ENCODE results near the gene DLST. TPM values are rescaled to one million over a fixed set of nuclear protein-coding genes. Genes with fewer than 3 reads are reported as not detected.

Gene DLST
- total and polyA plus RNA-seq, 4 donors = 34.7 to 80.3 (median 72.7) TPM

GRCh38 chr14:74841230-74842207 lies 40.2 kb upstream of the DLST start:
- no peak for DNase-seq
- no peaks in the 10 kb centered on the region for H3K9me3 ChIP-seq (ENCODE audit: control insufficient read depth, low read length)
- WGBS, 2 donors = 90% methylated on average over 4 of the region's 4 CpGs
- no peaks in the 10 kb centered on the region for H3K4me1 ChIP-seq (ENCODE audit: control insufficient read depth in 1 of 2, insufficient read depth in 2 of 2, low read length in 2 of 2)
- H3K36me3 ChIP-seq (ENCODE audit: control insufficient read depth in 1 of 2, insufficient read depth in 2 of 2, low read length in 1 of 2) = peaks cover 0 to 4% of the 10 kb centered on the region in 2 donors
- no peak for ATAC-seq (ENCODE audit: low FRiP score)
- intact Hi-C loops (cut with DNase I) = no loop called here
- H3K4me3 ChIP-seq (ENCODE audit: low read length in 2 of 2) = no peak overlapping the region
- no peaks in the 10 kb centered on the region for H3K27me3 ChIP-seq (ENCODE audit: control insufficient read depth in 1 of 2, insufficient read depth in 2 of 2, low read length in 1 of 2)
- H3K27ac ChIP-seq (ENCODE audit: low read depth in 1 of 2, low read length in 2 of 2) = no peak overlapping the region

GRCh38 chr14:74843653-74844052 lies 38.1 kb upstream of the DLST start:
- ATAC-seq (ENCODE audit: low FRiP score) (no peak), DNase-seq (no peak)
- H3K27me3 ChIP-seq (ENCODE audit: control insufficient read depth in 1 of 2, insufficient read depth in 2 of 2, low read length in 1 of 2) = no peaks in the 10 kb centered on the region
- H3K9me3 ChIP-seq (ENCODE audit: control insufficient read depth, low read length) = no peaks in the 10 kb centered on the region
- H3K36me3 ChIP-seq (ENCODE audit: control insufficient read depth in 1 of 2, insufficient read depth in 2 of 2, low read length in 1 of 2) = peaks cover 0 to 4% of the 10 kb centered on the region in 2 donors
- H3K4me3 ChIP-seq (ENCODE audit: low read length in 2 of 2) = no peak overlapping the region
- H3K4me1 ChIP-seq (ENCODE audit: control insufficient read depth in 1 of 2, insufficient read depth in 2 of 2, low read length in 2 of 2) = no peaks in the 10 kb centered on the region
- H3K27ac ChIP-seq (ENCODE audit: low read depth in 1 of 2, low read length in 2 of 2) = no peak overlapping the region
- intact Hi-C loops (cut with DNase I) = no loop called here

GRCh38 chr14:74846168-74846567 lies 35.5 kb upstream of the DLST start:
- peaks cover 0 to 1% of the 10 kb centered on the region in 2 donors for H3K36me3 ChIP-seq (ENCODE audit: control insufficient read depth in 1 of 2, insufficient read depth in 2 of 2, low read length in 1 of 2)
- intact Hi-C loops (cut with DNase I) = no loop called here
- H3K4me1 ChIP-seq (ENCODE audit: control insufficient read depth in 1 of 2, insufficient read depth in 2 of 2, low read length in 2 of 2) = no peaks in the 10 kb centered on the region
- no peak for DNase-seq
- H3K27me3 ChIP-seq (ENCODE audit: control insufficient read depth in 1 of 2, insufficient read depth in 2 of 2, low read length in 1 of 2) = no peaks in the 10 kb centered on the region
- no peak for ATAC-seq (ENCODE audit: low FRiP score)
- 17 to 22% methylated on average over 3 of the region's 3 CpGs for WGBS, 2 donors
- no peaks in the 10 kb centered on the region for H3K9me3 ChIP-seq (ENCODE audit: control insufficient read depth, low read length)
- no peak overlapping the region for H3K4me3 ChIP-seq (ENCODE audit: low read length in 2 of 2)
- H3K27ac ChIP-seq (ENCODE audit: low read depth in 1 of 2, low read length in 2 of 2) = no peak overlapping the region

- no peak for ATAC-seq (ENCODE audit: low FRiP score)
- Histone ChIP-seq H3K27me3 (ENCODE audit: control insufficient read depth in 1 of 2, insufficient read depth in 2 of 2, low read length in 1 of 2) (no peaks in the 10 kb centered on the region), H3K4me3 (ENCODE audit: low read length in 2 of 2) (no peak overlapping the region), H3K36me3 (ENCODE audit: control insufficient read depth in 1 of 2, insufficient read depth in 2 of 2, low read length in 1 of 2) (no peaks in the 10 kb centered on the region), H3K27ac (ENCODE audit: low read depth in 1 of 2, low read length in 2 of 2) (no peak overlapping the region), H3K4me1 (ENCODE audit: control insufficient read depth in 1 of 2, insufficient read depth in 2 of 2, low read length in 2 of 2) (no peaks in the 10 kb centered on the region), H3K9me3 (ENCODE audit: control insufficient read depth, low read length) (no peaks in the 10 kb centered on the region)
- no peak for DNase-seq
- WGBS, 2 donors = 84 to 90% methylated on average over 1 of the region's 1 CpG
- intact Hi-C loops (cut with DNase I) = no loop called here
Measured at GRCh38 chr14:74846968-74847665, 34.6 kb upstream of the DLST start.

GRCh38 chr14:74848768-74849167 lies 32.9 kb upstream of the DLST start:
- H3K27ac ChIP-seq (ENCODE audit: low read depth in 1 of 2, low read length in 2 of 2) = no peak overlapping the region
- intact Hi-C loops (cut with DNase I) = no loop called here
- H3K4me1 ChIP-seq (ENCODE audit: control insufficient read depth in 1 of 2, insufficient read depth in 2 of 2, low read length in 2 of 2) = no peaks in the 10 kb centered on the region
- no peaks in the 10 kb centered on the region for H3K36me3 ChIP-seq (ENCODE audit: control insufficient read depth in 1 of 2, insufficient read depth in 2 of 2, low read length in 1 of 2)
- no peaks in the 10 kb centered on the region for H3K9me3 ChIP-seq (ENCODE audit: control insufficient read depth, low read length)
- H3K4me3 ChIP-seq (ENCODE audit: low read length in 2 of 2) = no peak overlapping the region
- 91 to 93% methylated on average over 2 of the region's 2 CpGs for WGBS, 2 donors
- ATAC-seq (ENCODE audit: low FRiP score) (no peak), DNase-seq (no peak)
- no peaks in the 10 kb centered on the region for H3K27me3 ChIP-seq (ENCODE audit: control insufficient read depth in 1 of 2, insufficient read depth in 2 of 2, low read length in 1 of 2)

DNA sequence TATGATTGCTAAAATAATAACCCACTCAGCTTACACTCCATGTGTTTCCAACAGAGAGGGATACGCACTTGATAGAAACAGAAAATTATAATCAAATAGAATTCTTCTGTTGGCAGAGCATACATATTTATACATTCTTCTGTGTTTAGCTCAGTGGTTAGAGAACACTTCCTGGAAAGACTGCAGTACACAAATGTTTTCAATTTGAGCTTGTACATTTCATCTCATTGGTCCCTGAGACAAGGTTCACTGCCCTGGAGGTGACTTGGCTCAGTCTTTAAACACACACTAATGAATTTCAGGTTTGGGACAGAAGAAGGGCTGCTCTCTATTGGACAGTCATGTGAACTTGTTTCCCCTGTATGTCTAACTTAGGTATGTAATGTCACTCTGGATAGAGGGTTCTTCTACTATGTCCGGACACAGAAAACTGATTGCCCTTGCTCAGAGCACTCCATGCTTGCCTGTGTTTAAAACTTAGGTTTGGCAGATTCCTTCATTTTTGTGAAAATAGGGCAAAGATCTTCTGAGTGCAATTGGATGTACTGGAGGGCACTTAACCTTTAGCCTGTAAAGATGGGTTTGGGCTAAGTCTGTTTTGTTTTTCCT lies 28.7 kb upstream of the DLST start:
- 12 to 15% methylated on average over 2 of the region's 2 CpGs for WGBS, 2 donors
- Histone ChIP-seq H3K4me3 (ENCODE audit: low read length in 2 of 2) (no peak overlapping the region), H3K27me3 (ENCODE audit: control insufficient read depth in 1 of 2, insufficient read depth in 2 of 2, low read length in 1 of 2) (no peaks in the 10 kb centered on the region), H3K9me3 (ENCODE audit: control insufficient read depth, low read length) (no peaks in the 10 kb centered on the region), H3K27ac (ENCODE audit: low read depth in 1 of 2, low read length in 2 of 2) (no peak overlapping the region), H3K36me3 (ENCODE audit: control insufficient read depth in 1 of 2, insufficient read depth in 2 of 2, low read length in 1 of 2) (no peaks in the 10 kb centered on the region), H3K4me1 (ENCODE audit: control insufficient read depth in 1 of 2, insufficient read depth in 2 of 2, low read length in 2 of 2) (no peaks in the 10 kb centered on the region)
- intact Hi-C loops (cut with DNase I) = no loop called here
- no peak for ATAC-seq (ENCODE audit: low FRiP score)
- no peak for DNase-seq

DNA sequence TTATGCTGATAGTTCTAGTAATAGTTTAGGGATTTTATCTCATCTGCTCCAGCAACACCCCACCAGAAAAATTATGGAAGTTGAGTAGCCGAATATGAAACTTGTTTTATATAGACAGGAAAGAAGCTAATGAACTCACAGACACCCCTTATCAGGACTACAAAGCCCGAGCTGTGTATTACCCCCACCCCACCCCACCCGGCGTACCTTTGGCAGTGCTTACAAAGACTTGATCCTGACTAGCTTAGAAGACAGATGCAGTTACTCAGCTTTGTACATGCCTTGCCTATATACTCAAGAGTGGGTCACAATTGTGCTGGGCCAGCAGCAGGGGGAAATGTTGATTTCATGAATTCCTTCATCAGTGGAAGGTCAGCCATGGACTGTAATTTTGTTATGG lies 28.1 kb upstream of the DLST start:
- DNase-seq = no peak
- Histone ChIP-seq H3K9me3 (ENCODE audit: control insufficient read depth, low read length) (no peaks in the 10 kb centered on the region), H3K36me3 (ENCODE audit: control insufficient read depth in 1 of 2, insufficient read depth in 2 of 2, low read length in 1 of 2) (no peaks in the 10 kb centered on the region), H3K4me3 (ENCODE audit: low read length in 2 of 2) (no peak overlapping the region), H3K27me3 (ENCODE audit: control insufficient read depth in 1 of 2, insufficient read depth in 2 of 2, low read length in 1 of 2) (no peaks in the 10 kb centered on the region), H3K27ac (ENCODE audit: low read depth in 1 of 2, low read length in 2 of 2) (no peak overlapping the region), H3K4me1 (ENCODE audit: control insufficient read depth in 1 of 2, insufficient read depth in 2 of 2, low read length in 2 of 2) (no peaks in the 10 kb centered on the region)
- intact Hi-C loops (cut with DNase I) = no loop called here
- 53 to 60% methylated on average over 4 of the region's 4 CpGs for WGBS, 2 donors
- no peak for ATAC-seq (ENCODE audit: low FRiP score)

DNA sequence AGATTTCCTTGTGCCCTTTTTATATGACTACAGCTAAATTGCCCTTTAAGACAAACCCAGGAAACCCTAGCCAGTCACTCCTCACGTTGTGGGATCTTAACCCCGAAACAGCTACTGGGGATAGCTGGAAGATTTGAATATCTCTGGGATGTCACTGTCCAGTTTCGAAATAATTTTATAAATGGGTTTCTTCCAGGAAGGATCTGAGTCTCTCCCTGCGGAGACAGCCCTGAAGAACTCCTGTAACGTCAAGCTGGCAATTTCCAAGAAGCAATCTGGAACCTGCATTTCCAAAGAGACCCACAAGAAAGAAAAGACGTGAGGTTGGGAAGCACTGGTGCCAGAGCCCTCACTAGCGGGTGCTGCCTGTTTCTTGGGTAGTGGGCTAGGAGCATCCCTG lies 26.7 kb upstream of the DLST start:
- ATAC-seq (ENCODE audit: low FRiP score) (no peak), DNase-seq (no peak)
- H3K27ac ChIP-seq (ENCODE audit: low read depth in 1 of 2, low read length in 2 of 2) = no peak overlapping the region
- H3K27me3 ChIP-seq (ENCODE audit: control insufficient read depth in 1 of 2, insufficient read depth in 2 of 2, low read length in 1 of 2) = no peaks in the 10 kb centered on the region
- no peaks in the 10 kb centered on the region for H3K4me1 ChIP-seq (ENCODE audit: control insufficient read depth in 1 of 2, insufficient read depth in 2 of 2, low read length in 2 of 2)
- H3K4me3 ChIP-seq (ENCODE audit: low read length in 2 of 2) = no peak overlapping the region
- 82 to 83% methylated on average over 7 of the region's 7 CpGs for WGBS, 2 donors
- H3K9me3 ChIP-seq (ENCODE audit: control insufficient read depth, low read length) = no peaks in the 10 kb centered on the region
- intact Hi-C loops (cut with DNase I) = no loop called here
- H3K36me3 ChIP-seq (ENCODE audit: control insufficient read depth in 1 of 2, insufficient read depth in 2 of 2, low read length in 1 of 2) = no peaks in the 10 kb centered on the region

Data from aorta (tissue), 5 donors.